Activated T-helper 1 cell treated with anti-CD3 and anti-CD28 coated beads, Interleukin-12 subunit alpha, Interleukin-12 subunit beta, Interleukin-2, Interleukin-4 antibody, amounts not matched to agents 30 ng/mL and 10 ng/mL and 1 ng/mL, durations not matched to agents 14 hours and 24 hours and 36 hours (primary cell): ENCODE results near the gene SH3RF3. TPM values are rescaled to one million over a fixed set of nuclear protein-coding genes. Genes with fewer than 3 reads are reported as not detected.
"Not testable (repeated sequence)": the region's sequence is repeated elsewhere in the genome, so short reads cannot be mapped to it uniquely, and the experiment has no call there.

ENCODE experiments used
- DNase-seq: peaks from one replicate; pipeline ENCODE4 v3.0.0; 2021; ENCODE audit warnings: low spot score
- H3K27ac Mint-ChIP-seq: one replicate; pipeline ENCODE4 v1.8.0; 2021; ENCODE audit warnings: mild to moderate bottlenecking, mixed read lengths
- H3K27me3 Mint-ChIP-seq: one replicate; pipeline ENCODE4 v1.8.0; 2022; ENCODE audit warnings: mild to moderate bottlenecking, moderate library complexity, mixed read lengths; ENCODE audit not compliant: insufficient read depth
- H3K36me3 Mint-ChIP-seq: one replicate; pipeline ENCODE4 v1.8.0; 2021; ENCODE audit warnings: low read depth, mixed read lengths
- H3K4me1 Mint-ChIP-seq: one replicate; pipeline ENCODE4 v1.8.0; 2021; ENCODE audit warnings: low read depth, mixed read lengths
- H3K4me3 Mint-ChIP-seq: one replicate; pipeline ENCODE4 v1.8.0; 2021; ENCODE audit warnings: mild to moderate bottlenecking, moderate library complexity, mixed read lengths
- H3K9me3 Mint-ChIP-seq: one replicate; pipeline ENCODE4 v1.8.0; 2021; ENCODE audit warnings: mixed read lengths
- intact Hi-C: fragments of 100-400 bp; cut with micrococcal nuclease; formaldehyde crosslinking; loops from one replicate; pipeline ENCODE4 v1.15.1; 2024
- total RNA-seq: library from RNA; stranded (reverse); gene quantifications from 2 replicates; pipeline ENCODE4 v1.2.3, GENCODE V29; 2022

Gene SH3RF3
- total RNA-seq, 1 donor from 2014 or later = 0.39 TPM

- Mint-ChIP-seq H3K9me3 (no peaks in the 10 kb centered on the region), H3K27ac (no peak overlapping the region), H3K4me1 (no peaks in the 10 kb centered on the region), H3K4me3 (no peak overlapping the region), H3K36me3 (no peaks in the 10 kb centered on the region), H3K27me3 (peaks cover 13% of the 10 kb centered on the region)
- intact Hi-C loops = no loop called here
- DNase-seq = no peak
These were observed 399.1 kb downstream of the SH3RF3 start for GRCh38 chr2:109527846-109528705.

- no peaks in the 10 kb centered on the region for H3K4me1 Mint-ChIP-seq
- H3K4me3 Mint-ChIP-seq = no peak overlapping the region
- intact Hi-C loops = no loop called here
- DNase-seq = no peak
- no peaks in the 10 kb centered on the region for H3K36me3 Mint-ChIP-seq
- no peak overlapping the region for H3K27ac Mint-ChIP-seq
- H3K27me3 Mint-ChIP-seq = peaks cover 13% of the 10 kb centered on the region
- H3K9me3 Mint-ChIP-seq = no peaks in the 10 kb centered on the region
These were observed 400.0 kb downstream of the SH3RF3 start for GRCh38 chr2:109528811-109529501.

- no peaks in the 10 kb centered on the region for H3K4me1 Mint-ChIP-seq
- H3K4me3 Mint-ChIP-seq = no peak overlapping the region
- no peaks in the 10 kb centered on the region for H3K36me3 Mint-ChIP-seq
- intact Hi-C loops = no loop called here
- peaks cover 13% of the 10 kb centered on the region for H3K27me3 Mint-ChIP-seq
- no peaks in the 10 kb centered on the region for H3K9me3 Mint-ChIP-seq
- no peak overlapping the region for H3K27ac Mint-ChIP-seq
- no peak for DNase-seq
These were observed 400.8 kb downstream of the SH3RF3 start for GRCh38 chr2:109529532-109530449.

GRCh38 chr2:109530712-109531111 is 401.7 kb downstream of the SH3RF3 start:
- Mint-ChIP-seq H3K36me3 (no peaks in the 10 kb centered on the region), H3K27ac (no peak overlapping the region), H3K4me1 (no peaks in the 10 kb centered on the region), H3K9me3 (no peaks in the 10 kb centered on the region), H3K27me3 (peaks cover 15% of the 10 kb centered on the region), H3K4me3 (no peak overlapping the region)
- DNase-seq = no peak
- intact Hi-C loops = no loop called here

GRCh38 chr2:109531221-109531620 is 402.2 kb downstream of the SH3RF3 start:
- no peak for DNase-seq
- Mint-ChIP-seq H3K36me3 (no peaks in the 10 kb centered on the region), H3K4me3 (no peak overlapping the region), H3K4me1 (no peaks in the 10 kb centered on the region), H3K9me3 (no peaks in the 10 kb centered on the region), H3K27me3 (peaks cover 15% of the 10 kb centered on the region), H3K27ac (no peak overlapping the region)
- intact Hi-C loops = no loop called here

GRCh38 chr2:109531896-109532727 is 403.1 kb downstream of the SH3RF3 start:
- peaks cover 13% of the 10 kb centered on the region for H3K27me3 Mint-ChIP-seq
- H3K4me1 Mint-ChIP-seq = no peaks in the 10 kb centered on the region
- H3K36me3 Mint-ChIP-seq = no peaks in the 10 kb centered on the region
- H3K4me3 Mint-ChIP-seq = no peak overlapping the region
- H3K9me3 Mint-ChIP-seq = no peaks in the 10 kb centered on the region
- no peak for DNase-seq
- intact Hi-C loops = no loop called here
- H3K27ac Mint-ChIP-seq = no peak overlapping the region

- Mint-ChIP-seq H3K9me3 (no peaks in the 10 kb centered on the region), H3K27ac (no peak overlapping the region), H3K36me3 (no peaks in the 10 kb centered on the region), H3K4me1 (no peaks in the 10 kb centered on the region), H3K4me3 (no peak overlapping the region), H3K27me3 (peaks cover 13% of the 10 kb centered on the region)
- no peak for DNase-seq
- intact Hi-C loops = no loop called here
These were observed 403.7 kb downstream of the SH3RF3 start for GRCh38 chr2:109532728-109533076.

- DNase-seq = no peak
- H3K4me3 Mint-ChIP-seq = no peak overlapping the region
- peaks cover 13% of the 10 kb centered on the region for H3K27me3 Mint-ChIP-seq
- no peak overlapping the region for H3K27ac Mint-ChIP-seq
- no peaks in the 10 kb centered on the region for H3K9me3 Mint-ChIP-seq
- intact Hi-C loops = no loop called here
- no peaks in the 10 kb centered on the region for H3K4me1 Mint-ChIP-seq
- no peaks in the 10 kb centered on the region for H3K36me3 Mint-ChIP-seq
These were observed 404.8 kb downstream of the SH3RF3 start for GRCh38 chr2:109533823-109534222.

- H3K4me1 Mint-ChIP-seq = no peaks in the 10 kb centered on the region
- intact Hi-C loops = no loop called here
- no peak for DNase-seq
- H3K27ac Mint-ChIP-seq = no peak overlapping the region
- peaks cover 13% of the 10 kb centered on the region for H3K27me3 Mint-ChIP-seq
- no peaks in the 10 kb centered on the region for H3K36me3 Mint-ChIP-seq
- H3K4me3 Mint-ChIP-seq = no peak overlapping the region
- no peaks in the 10 kb centered on the region for H3K9me3 Mint-ChIP-seq
These were observed 406.4 kb downstream of the SH3RF3 start for GRCh38 chr2:109535217-109535946.

- H3K4me1 Mint-ChIP-seq, H3K27ac Mint-ChIP-seq, H3K36me3 Mint-ChIP-seq, H3K9me3 Mint-ChIP-seq, intact Hi-C loops, H3K4me3 Mint-ChIP-seq, H3K27me3 Mint-ChIP-seq, DNase-seq: not testable (repeated sequence)
These were observed 407.6 kb downstream of the SH3RF3 start for GRCh38 chr2:109536556-109536955.

GRCh38 chr2:109537565-109538222 is 408.7 kb downstream of the SH3RF3 start:
- no peaks in the 10 kb centered on the region for H3K9me3 Mint-ChIP-seq
- H3K27ac Mint-ChIP-seq = no peak overlapping the region
- H3K4me1 Mint-ChIP-seq = no peaks in the 10 kb centered on the region

More at GRCh38 chr2:109537565-109538222, 408.7 kb downstream of the SH3RF3 start:
- no peak for DNase-seq
- peaks cover 5% of the 10 kb centered on the region for H3K27me3 Mint-ChIP-seq
- no peak overlapping the region for H3K4me3 Mint-ChIP-seq
- intact Hi-C loops = no loop called here
- H3K36me3 Mint-ChIP-seq = no peaks in the 10 kb centered on the region
